HG02610 (cell line): ENCODE data around the gene CDH1.
"Not testable (repeated sequence)": the region's sequence is repeated elsewhere in the genome, so short reads cannot be mapped to it uniquely, and the experiment has no call there.

Experiments
- ATAC-seq: cut with Tn5 transposase; IDR thresholded peaks from one replicate; pipeline ENCODE4 v1.9.1; 2021; ENCODE audit warnings: mild to moderate bottlenecking, moderate library complexity; ENCODE audit not compliant: unreplicated experiment

The CDH1 gene

DNA sequence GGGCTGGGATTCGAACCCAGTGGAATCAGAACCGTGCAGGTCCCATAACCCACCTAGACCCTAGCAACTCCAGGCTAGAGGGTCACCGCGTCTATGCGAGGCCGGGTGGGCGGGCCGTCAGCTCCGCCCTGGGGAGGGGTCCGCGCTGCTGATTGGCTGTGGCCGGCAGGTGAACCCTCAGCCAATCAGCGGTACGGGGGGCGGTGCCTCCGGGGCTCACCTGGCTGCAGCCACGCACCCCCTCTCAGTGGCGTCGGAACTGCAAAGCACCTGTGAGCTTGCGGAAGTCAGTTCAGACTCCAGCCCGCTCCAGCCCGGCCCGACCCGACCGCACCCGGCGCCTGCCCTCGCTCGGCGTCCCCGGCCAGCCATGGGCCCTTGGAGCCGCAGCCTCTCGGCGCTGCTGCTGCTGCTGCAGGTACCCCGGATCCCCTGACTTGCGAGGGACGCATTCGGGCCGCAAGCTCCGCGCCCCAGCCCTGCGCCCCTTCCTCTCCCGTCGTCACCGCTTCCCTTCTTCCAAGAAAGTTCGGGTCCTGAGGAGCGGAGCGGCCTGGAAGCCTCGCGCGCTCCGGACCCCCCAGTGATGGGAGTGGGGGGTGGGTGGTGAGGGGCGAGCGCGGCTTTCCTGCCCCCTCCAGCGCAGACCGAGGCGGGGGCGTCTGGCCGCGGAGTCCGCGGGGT is at the start of gene CDH1:
TSS of gene CDH1 (plus strand) at position 247 of the 684 bp plus-strand sequence. CDS start at position 371, 124 bp downstream.
- ATAC-seq: no peak

DNA sequence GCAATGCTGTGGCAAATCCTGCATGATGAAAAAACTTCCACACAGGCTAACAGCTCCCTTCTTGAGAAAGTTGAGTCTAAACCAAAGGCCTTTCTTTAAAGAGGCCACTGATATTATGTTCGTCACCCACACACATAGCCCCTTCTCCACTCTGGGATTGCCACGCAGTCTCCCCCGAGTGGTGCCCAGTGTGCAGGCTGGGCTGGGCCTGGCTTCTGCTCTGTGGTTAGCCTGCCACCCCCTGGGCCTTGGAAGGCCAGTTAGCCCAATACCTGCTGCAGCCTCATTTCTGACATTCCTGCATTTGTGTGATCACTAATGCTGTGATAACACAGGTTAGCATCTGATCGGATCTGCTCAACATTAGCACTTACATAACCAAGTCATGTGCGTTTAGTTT is 47.2 kb upstream of the CDH1 start:
- ATAC-seq: no peak

DNA sequence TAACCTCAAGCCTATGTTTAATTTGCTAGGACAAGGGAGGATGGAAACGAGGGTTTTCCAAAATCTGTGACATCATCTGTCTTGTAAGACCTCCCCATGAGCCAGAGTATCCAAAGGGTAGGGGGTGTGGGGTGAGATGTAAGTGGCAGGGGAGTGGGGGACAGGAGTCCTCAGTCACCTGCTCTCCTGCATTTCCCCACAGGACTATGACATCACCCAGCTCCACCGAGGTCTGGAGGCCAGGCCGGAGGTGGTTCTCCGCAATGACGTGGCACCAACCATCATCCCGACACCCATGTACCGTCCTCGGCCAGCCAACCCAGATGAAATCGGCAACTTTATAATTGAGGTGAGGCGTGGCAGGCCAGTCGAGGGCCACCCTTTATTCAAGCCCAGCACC is 41.5 kb upstream of the CDH1 start:
- no peak for ATAC-seq

DNA sequence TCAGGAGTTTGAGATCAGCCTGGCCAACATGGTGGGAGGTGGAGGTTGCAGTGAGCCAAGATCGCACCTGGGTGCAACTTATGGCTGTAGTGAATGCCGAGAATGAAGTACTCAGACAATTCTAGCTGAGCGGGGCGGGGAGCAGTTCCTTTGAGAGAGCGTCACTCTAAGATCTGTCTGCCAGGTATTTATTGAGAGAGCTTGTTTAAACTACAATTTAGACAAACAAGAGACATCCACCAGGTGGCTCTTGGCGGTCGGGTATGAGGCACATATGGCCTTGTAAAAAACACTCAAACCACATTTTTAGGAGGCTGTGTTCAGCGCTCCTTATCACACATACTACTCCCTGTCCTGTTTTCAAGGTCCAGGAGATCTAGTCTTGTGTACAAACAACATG is 40.6 kb upstream of the CDH1 start:
- no peak for ATAC-seq

DNA sequence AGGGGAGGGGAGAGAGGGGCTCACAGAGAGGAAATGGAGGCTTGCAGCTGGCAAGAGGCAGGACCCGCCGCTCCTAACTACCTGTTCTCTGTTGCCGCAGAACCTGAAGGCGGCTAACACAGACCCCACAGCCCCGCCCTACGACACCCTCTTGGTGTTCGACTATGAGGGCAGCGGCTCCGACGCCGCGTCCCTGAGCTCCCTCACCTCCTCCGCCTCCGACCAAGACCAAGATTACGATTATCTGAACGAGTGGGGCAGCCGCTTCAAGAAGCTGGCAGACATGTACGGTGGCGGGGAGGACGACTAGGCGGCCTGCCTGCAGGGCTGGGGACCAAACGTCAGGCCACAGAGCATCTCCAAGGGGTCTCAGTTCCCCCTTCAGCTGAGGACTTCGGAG is 39.0 kb upstream of the CDH1 start:
- ATAC-seq: no peak

DNA sequence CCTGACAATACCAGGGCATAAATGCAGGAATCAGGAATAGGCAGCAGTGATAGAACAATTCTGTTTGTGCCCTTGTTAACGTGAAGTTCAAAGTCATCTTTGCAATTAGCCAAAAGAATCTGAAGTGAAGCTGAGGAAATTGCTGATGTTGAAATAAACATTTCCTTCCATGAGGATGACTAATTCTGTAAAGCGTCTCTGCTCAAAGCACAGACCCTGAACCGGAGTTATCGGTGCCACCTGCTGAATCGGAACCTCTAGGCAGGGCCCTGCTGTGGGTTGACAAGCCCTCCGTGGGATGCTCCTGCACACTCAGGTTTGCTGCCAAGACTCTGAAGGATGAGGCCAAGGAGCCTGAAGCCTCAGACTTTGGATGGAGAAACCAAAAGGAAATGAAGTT is 37.0 kb upstream of the CDH1 start:
- no peak for ATAC-seq

DNA sequence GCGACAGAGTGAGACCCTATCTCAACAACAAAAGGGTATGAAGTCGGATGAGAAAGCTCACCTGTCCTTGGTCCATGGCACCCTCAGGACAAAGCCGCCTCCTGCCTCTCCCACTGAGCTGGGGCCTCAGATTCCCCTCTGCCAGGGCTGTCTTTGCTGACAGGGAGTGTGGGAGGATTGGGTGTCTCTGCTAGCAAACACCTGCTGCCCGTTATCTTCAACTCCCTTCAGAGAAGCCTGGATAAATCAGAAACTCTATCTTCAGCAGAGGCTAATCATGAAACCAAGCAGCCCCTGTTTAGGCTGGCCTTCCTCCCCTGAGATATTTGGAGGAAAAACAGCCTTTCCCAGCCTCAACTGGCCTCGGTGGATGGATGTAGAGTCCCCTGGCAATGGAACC is 36.3 kb upstream of the CDH1 start:
- no peak for ATAC-seq

DNA sequence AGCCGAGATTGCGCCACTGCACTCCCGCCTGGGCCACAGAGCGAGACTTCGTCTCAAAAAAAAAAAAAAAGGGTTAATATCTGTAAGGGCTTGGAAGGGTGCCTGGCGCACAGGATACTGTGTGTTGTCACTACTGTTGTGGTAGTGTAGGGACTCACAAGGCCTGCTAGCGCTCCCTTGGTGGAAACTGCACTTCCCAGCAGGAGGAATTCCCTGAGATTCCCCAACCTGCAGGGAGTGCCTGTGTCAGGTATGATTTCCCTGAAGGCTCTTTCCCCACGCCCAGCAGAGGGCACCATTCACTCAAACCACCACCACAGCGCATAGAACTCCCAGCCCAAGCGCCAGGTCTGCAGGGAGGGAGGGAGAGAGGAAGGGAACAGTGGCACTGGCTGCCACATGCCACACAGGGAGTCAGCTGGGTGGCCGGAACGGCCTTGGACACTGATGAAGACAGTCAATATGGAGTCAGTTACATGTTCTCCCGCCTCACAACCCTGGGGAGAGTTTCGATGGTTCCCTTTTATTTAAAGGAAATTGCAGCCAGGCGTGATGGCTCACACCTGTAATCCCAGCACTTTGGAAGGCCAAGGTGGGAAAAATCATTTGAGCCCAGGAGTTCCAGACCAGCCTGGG is 32.7 kb upstream of the CDH1 start:
- ATAC-seq: no peak

DNA sequence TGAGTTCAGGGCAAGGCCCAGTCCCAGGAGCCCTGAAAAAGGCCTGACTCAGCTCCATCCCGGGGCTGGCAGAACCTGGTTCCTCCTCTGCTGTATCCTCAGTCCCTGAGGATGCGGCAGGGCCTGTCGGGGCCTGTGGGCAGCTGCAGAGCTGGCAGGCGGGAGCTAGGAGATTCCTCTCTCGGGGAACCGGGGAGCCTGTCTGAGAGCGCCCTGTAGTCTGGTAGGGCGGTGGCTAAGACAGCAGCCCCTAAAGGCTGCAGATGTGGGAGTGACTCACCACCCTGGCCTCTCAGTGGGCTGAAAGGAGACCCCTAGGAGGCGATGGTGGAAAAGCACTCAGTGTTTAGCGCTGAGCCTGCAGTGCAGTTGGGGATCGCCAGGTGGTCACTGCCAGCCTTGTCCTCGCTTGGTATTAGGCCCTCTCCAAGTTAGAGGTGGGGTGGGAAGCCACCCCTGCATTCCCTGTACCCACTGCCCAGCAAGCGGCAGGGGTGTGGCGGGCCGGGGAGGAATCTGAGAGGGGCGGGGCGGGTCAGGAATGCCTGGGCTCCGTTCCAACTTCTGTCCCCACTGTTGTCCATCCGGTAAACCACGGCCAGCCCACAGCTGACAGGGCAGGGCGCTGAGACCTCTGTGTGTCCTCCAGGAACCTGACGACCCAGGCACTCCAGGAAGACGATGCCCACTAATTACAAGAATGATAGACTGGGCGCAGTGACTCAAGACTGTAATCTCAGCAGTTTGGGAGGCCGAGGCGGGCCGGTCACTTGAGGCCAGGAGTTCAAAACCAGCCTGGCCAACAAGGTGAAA is 29.5 kb upstream of the CDH1 start:
- ATAC-seq: no peak

DNA sequence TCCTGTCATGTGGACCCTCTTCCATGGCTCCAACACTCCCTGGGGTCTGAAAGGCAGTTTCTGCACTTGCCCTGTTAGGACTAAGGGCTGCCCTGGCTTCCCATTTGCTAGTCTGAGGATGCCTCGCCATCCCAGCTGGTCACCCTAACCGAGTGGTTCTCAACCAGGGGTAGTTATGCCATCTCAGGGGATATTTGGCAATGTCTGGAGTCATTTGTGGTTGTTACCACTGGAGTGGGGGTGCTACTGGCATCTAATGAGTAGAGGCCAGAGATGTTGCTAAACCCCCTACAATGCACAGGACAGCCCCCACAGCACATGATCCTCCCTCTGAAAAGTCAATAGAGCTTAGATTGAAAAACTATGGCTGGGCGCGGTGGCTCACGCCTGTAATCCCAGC is 26.9 kb upstream of the CDH1 start:
- no peak for ATAC-seq

DNA sequence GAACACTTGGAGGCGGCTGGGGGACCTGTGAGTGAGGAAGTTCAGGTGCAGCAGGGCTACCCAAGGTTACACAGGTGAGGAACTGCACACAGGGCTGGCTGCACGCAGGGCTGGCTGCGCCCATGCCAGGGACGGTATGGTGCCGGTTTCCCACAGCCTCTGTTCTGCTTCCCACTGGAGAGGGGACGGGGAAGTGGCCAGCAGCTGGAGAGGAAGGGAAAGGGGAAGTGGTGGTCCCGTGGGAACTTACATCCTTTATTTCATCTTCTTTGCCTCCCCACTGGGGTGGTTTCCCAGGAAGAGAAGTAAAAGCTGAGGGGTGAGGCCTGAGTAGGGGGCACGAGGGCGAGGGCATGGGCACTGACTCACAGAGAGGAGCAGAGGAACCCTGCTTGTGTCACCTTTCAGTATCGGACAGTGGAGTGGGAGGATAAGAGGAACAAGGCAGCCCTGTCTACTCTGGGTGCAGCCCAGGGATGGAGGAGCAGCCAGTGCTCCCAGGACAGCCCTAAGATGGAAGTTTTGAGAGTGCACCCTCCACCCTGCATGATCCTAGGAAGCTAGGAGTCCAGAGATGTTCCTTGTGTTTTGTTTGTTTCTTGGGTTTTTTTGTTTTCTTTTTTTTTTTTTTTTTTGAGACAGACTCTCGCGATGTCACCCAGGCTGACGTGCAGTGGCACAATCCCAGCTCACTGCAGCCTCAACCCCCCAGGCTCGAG is 25.5 kb upstream of the CDH1 start:
- ATAC-seq: no peak

DNA sequence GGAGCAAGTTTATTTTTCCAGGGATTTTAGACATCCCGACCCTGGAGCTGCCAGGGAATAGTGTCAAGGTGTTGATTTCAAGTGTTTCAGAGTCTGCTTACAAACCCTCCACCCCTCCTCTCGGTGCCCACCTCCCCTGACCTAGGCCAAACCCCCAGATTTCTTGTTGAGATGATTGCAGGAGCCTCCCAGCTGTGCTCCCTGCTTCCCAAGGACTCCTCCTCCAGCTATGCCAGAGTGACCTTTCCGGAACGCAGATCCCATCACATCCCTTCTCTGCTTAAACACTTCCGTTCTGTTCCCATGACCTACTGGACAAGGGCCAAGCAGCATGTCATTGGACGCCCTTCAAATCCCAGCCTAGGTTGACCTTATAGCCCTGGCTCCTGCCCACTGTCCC is 23.7 kb upstream of the CDH1 start:
- no peak for ATAC-seq

DNA sequence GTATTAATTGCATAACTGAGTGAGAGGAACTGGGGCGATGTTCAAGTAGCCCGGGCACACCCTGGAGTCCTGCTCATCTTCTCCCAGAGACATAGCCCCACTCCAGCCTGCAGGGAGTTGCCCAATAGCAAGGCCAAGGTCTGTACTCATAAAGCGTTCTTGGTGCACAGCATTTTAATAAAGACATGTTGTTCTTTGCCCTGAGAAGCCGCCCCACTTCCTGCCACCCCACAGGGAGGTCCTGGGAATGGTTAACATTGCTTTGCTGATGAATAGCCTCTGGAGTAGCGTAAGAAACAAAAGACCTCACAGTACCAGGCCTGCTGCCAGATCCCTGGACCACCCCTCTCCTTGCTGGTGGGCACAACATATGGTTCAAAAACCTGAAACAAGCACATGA is 21.6 kb upstream of the CDH1 start:
- no peak for ATAC-seq

DNA sequence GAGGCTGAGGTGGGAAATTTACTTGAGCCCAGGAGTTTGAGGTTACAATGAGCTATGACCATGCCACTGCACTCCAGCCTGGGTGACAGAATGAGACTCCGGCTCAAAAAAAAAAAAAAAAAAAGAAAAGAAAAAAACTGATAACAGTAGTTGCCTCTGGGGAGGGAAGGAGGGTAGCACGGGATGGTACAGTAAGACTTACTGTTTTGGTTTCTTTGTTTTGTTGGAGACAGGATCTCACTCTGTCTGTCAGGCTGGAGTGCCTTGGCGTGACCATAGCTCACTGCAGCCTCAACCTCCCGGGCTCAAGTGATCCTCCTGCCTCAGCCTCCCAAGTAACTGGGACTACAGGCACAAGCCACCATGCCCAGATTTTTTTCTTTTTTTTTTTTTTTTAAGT is 20.6 kb upstream of the CDH1 start:
- not testable (repeated sequence) for ATAC-seq

DNA sequence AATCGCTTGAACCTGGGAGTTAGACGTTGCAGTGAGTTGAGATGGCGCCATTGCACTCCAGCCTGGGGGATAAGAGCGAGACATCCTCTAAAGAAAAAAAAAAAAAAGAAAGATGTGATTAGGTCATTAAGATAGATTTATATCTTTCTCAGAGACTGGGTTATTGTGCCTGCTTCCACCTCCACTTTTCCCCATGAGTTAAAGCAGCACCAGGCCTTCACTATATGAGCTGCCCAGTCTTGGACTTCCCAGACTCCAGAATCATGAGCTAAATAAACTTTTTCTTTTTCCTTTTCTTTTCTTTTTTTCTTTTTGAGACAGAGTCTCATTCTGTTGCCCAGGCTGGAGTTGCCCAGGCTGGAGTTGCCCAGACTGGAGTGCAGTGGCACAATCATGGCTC is 19.4 kb upstream of the CDH1 start:
- no peak for ATAC-seq

DNA sequence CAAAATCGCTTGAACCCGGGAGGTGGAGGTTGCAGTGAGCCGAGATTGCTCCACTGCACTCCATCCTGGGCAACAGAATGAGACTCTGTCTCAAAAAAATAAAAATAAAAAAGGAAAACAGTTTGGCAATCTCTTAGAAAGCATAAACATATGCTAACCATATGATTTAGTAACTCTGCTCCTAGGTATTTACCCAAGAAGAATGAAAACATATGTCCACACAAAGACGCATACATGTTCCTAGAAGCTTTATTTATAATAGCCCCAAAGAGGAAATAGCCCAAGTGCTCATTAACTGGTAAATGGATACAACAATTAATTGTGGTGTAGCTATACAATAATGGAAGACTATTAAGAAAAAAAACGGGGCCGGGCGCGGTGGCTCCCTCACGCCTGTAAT is 18.5 kb upstream of the CDH1 start:
- no peak for ATAC-seq

DNA sequence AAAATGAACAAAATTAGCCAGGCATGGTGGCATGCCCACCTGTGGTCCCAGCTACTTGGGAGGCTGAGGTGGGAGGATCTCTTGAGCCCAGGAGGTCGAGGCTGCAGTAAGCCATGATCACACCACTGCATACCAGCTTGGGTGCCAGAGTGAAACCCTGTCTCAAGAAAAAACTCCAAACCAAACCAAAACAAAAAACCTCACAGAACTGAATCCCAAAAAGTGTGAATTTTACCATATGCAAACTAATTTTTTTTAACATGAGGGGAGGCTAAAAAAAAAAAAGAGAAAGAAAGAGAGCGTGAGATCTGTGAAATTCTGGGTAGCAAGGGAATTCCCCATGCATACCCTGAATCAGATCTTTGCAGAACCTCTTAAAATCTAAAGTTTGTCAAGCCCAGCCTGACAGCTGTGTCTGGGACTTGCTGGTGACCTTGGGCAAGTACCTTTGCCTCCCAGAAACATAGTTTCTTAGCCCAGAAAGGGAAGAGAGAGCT is 17.1 kb upstream of the CDH1 start:
- peak; percentile 91 for ATAC-seq

DNA sequence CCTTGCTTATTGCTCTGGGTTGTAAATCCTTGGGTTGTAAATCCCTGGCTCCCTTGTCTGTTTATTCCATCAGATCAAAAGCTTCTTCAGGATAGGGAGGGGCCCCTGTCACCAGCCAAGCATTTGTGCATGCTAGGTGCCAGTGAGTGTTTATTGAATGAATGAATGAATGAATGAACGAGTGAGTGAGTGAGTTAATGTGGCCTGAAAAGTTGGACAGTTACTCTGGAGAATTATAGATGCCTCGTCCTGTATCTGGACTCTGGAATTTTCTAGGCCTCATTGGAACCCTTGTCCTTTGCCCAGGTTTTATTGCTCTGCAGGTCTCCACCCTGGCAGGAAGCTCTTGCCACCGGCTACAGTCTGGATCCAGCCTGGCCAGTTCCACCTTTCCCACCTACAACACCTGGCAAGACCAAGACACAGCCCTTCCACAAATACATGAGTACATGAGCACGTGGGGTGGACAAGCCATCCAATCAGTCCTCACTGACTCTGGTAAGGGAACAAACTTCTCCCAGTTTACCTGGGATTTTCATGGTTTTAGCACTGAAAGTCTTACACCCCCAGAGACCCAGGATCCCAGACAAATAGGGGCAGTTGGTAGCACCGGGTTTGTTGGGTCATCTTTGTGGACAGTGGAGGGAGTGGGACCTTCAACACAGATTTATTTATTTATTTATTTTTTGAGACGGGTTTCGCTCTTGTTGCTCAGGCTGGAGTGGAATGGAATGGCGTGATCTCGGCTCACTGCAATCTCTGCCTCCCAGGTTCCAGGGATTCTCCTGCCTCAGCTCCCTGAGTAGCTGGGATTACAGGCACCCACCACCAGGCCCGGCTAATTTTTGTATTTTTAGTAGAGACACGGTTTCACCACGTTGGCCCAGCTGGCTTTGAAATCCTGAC is 14.7 kb upstream of the CDH1 start:
- no peak for ATAC-seq

DNA sequence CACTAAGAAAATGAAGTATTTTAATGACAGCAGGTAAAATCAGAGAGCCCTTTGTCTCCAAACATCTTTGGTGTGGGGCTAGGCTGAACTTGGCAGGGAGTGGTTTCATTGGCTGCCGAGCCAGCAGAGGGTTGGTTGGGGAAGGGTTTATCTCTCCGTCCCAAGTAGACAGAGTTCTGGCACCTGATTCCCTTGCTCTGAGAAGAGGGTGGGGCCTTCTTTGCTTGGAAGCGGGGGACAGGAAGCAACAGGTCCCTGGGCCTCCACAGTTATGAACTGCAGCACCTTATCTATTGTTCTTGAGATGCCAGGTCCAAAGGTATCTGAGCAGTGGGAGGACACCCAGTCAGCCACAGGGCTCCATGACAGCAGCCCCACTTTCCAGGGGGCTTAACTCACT is 12.3 kb upstream of the CDH1 start:
- ATAC-seq: no peak

DNA sequence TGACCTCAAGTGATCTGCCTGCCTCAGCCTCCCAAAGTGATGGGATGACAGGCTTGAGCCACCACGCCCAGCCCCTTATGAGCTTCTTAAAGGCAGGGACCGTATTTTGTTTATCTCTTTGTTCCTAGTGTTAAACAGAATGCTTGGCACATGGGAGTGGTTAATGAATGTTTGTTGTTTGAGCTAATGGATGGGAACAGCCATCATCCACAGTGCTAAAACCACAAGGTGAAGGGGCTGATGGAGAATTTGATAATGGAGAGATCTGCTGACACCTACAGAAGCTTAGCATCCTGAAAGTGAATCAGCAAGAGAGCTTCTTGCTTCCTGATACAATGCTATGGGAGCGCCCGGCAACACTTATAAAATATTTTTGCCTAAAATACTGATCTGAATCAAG is 8.6 kb upstream of the CDH1 start:
- no peak for ATAC-seq
